H1 (cell line): ENCODE data around the gene MYO5A.

ENCODE experiments used
- SP1 ChIP-seq: IDR thresholded peaks from 2 replicates; pipeline ENCODE4 v1.6.1; 2011; ENCODE audit warnings: low read depth, low read length
- TAF1 ChIP-seq: IDR thresholded peaks from 2 replicates; pipeline ENCODE4 v1.6.1; 2011; ENCODE audit warnings: mild to moderate bottlenecking, low read depth, low read length
- TF ChIP-seq, protein P1 (sequence below), 3 experiments: IDR thresholded peaks; 1 replicate in 2 of 3; 2 replicates in 1 of 3; pipeline versions ENCODE4 v1.5.1 to v1.6.1; 2011; ENCODE audit warnings: low read length in 3 of 3, mild to moderate bottlenecking in 3 of 3, inconsistent platforms in 2 of 3, low read depth in 1 of 3, moderate library complexity in 1 of 3; ENCODE audit not compliant: insufficient read depth in 1 of 3; ENCODE audit errors: control extremely low read depth in 1 of 3

DNA sequence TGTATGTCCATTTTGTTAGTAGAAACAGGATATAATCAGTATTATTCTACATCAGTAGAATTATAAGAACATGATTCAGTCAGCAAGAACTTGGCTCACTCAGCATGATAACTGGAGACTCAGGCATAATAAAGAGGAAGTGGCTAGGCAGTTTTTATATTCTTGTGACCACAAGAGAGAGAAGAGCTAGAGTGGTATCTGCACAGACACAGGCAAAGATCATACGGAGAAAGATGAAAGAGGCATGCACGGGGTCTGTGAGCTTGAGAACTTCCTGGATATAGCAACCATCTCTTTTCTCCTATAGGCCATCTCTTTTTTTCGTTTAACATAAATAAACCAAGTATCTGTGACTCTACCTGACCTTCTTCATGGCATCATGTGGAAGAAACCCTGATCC, 46.8 kb downstream of the MYO5A start:
- TF ChIP-seq SP1 = no peak
- no peak for TF ChIP-seq TAF1
- TF ChIP-seq, protein P1, sequence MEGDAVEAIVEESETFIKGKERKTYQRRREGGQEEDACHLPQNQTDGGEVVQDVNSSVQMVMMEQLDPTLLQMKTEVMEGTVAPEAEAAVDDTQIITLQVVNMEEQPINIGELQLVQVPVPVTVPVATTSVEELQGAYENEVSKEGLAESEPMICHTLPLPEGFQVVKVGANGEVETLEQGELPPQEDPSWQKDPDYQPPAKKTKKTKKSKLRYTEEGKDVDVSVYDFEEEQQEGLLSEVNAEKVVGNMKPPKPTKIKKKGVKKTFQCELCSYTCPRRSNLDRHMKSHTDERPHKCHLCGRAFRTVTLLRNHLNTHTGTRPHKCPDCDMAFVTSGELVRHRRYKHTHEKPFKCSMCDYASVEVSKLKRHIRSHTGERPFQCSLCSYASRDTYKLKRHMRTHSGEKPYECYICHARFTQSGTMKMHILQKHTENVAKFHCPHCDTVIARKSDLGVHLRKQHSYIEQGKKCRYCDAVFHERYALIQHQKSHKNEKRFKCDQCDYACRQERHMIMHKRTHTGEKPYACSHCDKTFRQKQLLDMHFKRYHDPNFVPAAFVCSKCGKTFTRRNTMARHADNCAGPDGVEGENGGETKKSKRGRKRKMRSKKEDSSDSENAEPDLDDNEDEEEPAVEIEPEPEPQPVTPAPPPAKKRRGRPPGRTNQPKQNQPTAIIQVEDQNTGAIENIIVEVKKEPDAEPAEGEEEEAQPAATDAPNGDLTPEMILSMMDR (IDR thresholded peaks at IDR 0.05; ENCODE audit: control extremely low read depth in 1 of 3, insufficient read depth in 1 of 3, low read depth in 1 of 3, low read length in 3 of 3) = no peak
